Uterus (tissue), 2 donors: ENCODE measurements around the gene LZIC.

Experiments
- POLR2A ChIP-seq, 2 donors: fragments of 450-650 bp; IDR thresholded peaks; one replicate each; pipeline ENCODE4 v1.6.1; 2016; ENCODE audit warnings: antibody characterized with exemption in 2 of 2, mild to moderate bottlenecking in 1 of 2, moderate library complexity in 1 of 2
- TF ChIP-seq, protein P1 (sequence below), 4 experiments: fragments of 200-600 bp in 2 of 4; fragments of 450-650 bp in 2 of 4; sonication (generic) in 2 of 4; IDR thresholded peaks; one replicate each; pipeline ENCODE4 v1.5.1; 2016 to 2019; ENCODE audit warnings: antibody characterized with exemption in 4 of 4, mild to moderate bottlenecking in 2 of 4, moderate library complexity in 1 of 4

DNA sequence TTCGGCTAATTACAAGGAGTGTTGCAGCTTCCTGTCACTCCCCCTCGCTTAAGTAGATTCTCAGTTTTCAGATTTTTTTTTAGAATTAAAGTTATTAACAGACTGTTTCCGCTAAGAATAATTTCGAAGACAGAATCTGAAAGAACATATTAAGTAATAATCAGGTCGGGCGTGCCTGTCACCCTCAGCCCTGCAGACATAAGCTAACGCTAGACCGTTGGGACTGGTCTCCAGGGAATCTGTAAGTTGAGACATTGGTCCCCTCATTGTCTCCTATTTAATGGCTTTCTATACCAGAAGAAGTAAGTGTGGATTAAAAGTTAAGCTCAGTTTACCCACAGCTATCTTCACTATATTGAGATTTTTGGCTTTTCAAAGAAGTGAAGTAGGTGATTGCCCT, 14.5 kb upstream of the LZIC start:
- TF ChIP-seq, protein P1, sequence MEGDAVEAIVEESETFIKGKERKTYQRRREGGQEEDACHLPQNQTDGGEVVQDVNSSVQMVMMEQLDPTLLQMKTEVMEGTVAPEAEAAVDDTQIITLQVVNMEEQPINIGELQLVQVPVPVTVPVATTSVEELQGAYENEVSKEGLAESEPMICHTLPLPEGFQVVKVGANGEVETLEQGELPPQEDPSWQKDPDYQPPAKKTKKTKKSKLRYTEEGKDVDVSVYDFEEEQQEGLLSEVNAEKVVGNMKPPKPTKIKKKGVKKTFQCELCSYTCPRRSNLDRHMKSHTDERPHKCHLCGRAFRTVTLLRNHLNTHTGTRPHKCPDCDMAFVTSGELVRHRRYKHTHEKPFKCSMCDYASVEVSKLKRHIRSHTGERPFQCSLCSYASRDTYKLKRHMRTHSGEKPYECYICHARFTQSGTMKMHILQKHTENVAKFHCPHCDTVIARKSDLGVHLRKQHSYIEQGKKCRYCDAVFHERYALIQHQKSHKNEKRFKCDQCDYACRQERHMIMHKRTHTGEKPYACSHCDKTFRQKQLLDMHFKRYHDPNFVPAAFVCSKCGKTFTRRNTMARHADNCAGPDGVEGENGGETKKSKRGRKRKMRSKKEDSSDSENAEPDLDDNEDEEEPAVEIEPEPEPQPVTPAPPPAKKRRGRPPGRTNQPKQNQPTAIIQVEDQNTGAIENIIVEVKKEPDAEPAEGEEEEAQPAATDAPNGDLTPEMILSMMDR (IDR thresholded peaks at IDR 0.05), result no peak
- no peak for TF ChIP-seq POLR2A (IDR thresholded peaks at IDR 0.05)
